22Rv1 (cell line): ENCODE measurements around the gene WDR87.

Source experiments
- CTCF ChIP-seq: fragments of 450-650 bp; IDR thresholded peaks from 2 replicates; pipeline ENCODE4 v1.5.1; 2017; ENCODE audit warnings: mild to moderate bottlenecking
- ZFX ChIP-seq: fragments of 450-650 bp; IDR thresholded peaks from 2 replicates; pipeline ENCODE4 v1.6.1; 2017; ENCODE audit warnings: antibody characterized with exemption, borderline replicate concordance

GRCh38 chr19:37909661-37910199 is 3.3 kb upstream of the WDR87 start:
- TF ChIP-seq CTCF (no peak), ZFX (no peak)
